Vagina (tissue), 2 donors: Measurements from ENCODE around the gene ZNF667.

Source experiments
- POLR2A ChIP-seq, 2 donors: fragments of 450-650 bp; IDR thresholded peaks; one replicate each; pipeline ENCODE4 v1.6.1; 2017; ENCODE audit warnings: antibody characterized with exemption in 2 of 2, mild to moderate bottlenecking in 2 of 2, moderate library complexity in 2 of 2
- TF ChIP-seq, protein P1 (sequence below), 3 experiments: fragments of 450-650 bp in 2 of 3; fragments of 200-600 bp in 1 of 3; sonication (generic) in 1 of 3; IDR thresholded peaks; one replicate each; pipeline ENCODE4 v1.5.1; 2017 to 2019; ENCODE audit warnings: antibody characterized with exemption in 3 of 3, mild to moderate bottlenecking in 2 of 3, moderate library complexity in 2 of 3

DNA sequence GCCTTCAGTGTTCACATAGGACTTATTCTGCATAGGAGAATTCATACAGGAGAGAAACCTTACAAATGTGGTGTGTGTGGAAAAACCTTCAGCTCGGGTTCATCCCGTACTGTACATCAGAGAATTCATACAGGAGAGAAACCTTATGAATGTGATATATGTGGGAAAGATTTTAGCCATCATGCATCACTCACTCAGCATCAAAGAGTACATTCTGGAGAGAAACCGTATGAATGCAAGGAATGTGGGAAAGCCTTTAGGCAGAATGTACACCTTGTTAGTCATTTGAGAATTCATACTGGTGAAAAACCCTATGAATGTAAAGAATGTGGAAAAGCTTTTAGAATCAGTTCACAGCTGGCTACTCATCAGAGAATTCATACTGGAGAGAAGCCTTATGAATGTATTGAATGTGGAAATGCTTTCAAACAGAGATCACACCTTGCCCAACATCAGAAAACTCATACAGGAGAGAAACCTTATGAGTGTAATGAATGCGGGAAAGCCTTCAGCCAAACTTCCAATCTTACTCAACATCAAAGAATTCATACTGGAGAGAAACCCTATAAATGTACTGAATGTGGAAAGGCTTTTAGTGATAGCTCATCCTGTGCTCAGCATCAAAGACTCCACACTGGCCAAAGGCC lies 48.2 kb upstream of the ZNF667 start:
- TF ChIP-seq, protein P1, sequence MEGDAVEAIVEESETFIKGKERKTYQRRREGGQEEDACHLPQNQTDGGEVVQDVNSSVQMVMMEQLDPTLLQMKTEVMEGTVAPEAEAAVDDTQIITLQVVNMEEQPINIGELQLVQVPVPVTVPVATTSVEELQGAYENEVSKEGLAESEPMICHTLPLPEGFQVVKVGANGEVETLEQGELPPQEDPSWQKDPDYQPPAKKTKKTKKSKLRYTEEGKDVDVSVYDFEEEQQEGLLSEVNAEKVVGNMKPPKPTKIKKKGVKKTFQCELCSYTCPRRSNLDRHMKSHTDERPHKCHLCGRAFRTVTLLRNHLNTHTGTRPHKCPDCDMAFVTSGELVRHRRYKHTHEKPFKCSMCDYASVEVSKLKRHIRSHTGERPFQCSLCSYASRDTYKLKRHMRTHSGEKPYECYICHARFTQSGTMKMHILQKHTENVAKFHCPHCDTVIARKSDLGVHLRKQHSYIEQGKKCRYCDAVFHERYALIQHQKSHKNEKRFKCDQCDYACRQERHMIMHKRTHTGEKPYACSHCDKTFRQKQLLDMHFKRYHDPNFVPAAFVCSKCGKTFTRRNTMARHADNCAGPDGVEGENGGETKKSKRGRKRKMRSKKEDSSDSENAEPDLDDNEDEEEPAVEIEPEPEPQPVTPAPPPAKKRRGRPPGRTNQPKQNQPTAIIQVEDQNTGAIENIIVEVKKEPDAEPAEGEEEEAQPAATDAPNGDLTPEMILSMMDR (IDR thresholded peaks at IDR 0.05) = no peak
- TF ChIP-seq POLR2A (IDR thresholded peaks at IDR 0.05) = no peak
